ENCODE results near the gene RNLS. TPM values are rescaled to one million over a fixed set of nuclear protein-coding genes. Genes with fewer than 3 reads are reported as not detected.

RNLS gene
- polyA plus RNA-seq, 12 donors: 2.1 to 10.7 (median 2.5) TPM; not detected in 1

DNA sequence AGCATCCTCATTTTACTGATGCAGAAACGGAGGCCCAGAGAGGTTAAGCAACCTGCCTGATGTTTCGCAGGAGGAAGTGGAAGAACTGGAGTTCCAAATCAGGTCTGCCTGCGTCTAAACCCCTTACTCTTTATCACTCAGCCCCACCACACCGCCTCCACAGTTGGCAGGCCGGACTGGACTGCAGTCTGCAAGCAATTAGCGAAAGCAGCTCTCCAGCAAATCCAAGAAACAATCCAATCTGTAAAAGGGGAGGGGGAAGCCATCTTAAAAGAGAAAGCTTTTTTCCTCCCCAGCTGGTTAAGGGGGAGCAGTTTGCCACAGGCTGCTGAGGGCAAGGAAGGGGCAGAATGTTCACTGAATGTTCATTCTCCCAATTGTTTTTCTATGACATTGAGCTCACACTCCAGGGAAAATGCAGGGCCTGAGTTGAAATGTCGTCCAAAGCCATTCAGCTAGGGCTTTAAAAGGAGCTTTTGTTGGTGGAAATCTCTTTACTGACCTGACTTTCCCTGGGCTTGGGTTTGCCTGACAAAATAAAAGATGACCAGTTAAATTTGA is 350.1 kb downstream of the RNLS start:
- DNase-seq: no peak

GRCh38 chr10:88232029-88232895 is 350.9 kb downstream of the RNLS start:
- peak; percentile 79 for DNase-seq

DNA sequence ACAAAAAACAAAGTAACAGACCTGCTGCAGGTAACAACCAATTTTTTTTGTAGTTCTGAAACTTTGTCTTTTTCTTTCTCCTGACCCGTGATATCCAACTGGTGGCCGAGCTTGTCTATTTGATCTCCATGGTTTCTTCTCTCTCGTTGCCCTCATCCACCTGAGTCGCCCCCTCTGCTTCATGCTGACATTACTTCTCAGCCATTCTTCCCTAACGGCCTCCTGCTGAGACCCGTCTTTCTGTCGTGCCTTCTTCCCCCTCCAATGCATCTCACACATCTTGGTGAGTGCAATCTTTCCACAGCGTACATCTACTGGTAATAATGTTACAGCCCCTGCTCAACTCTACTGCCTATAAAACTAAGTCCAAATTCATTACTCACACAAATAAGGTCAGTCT is 352.9 kb downstream of the RNLS start:
- DNase-seq: no peak

- no peak for DNase-seq
These were observed 355.0 kb downstream of the RNLS start for GRCh38 chr10:88228130-88228529.

- peak; percentile 63 for DNase-seq
These were observed 355.6 kb downstream of the RNLS start for GRCh38 chr10:88227342-88228018.

- no peak for DNase-seq
These were observed 356.2 kb downstream of the RNLS start for GRCh38 chr10:88226891-88227290.

- DNase-seq: no peak
These were observed 357.0 kb downstream of the RNLS start for GRCh38 chr10:88226071-88226659.

Other genes starting within 250 kb of the RNLS start
- under 1 TPM in 3 of 12 donors, not detected in 9; 0.05 to 0.15 (median 0.15) TPM for gene LIPJ, start 3.4 kb upstream of the RNLS start, polyA plus RNA-seq (ENCODE audit: insufficient read length in 12 of 12)
- gene LIPF, start 81.1 kb upstream of the RNLS start, polyA plus RNA-seq (ENCODE audit: insufficient read length in 12 of 12): under 1 TPM in 1 of 12 donors, not detected in 11; 0.76 TPM
- 1 to 10 TPM in 2 of 12 donors, under 1 TPM in 1, not detected in 9; 0.95 to 4.2 (median 2.6) TPM for gene LIPK, start 122.9 kb upstream of the RNLS start, polyA plus RNA-seq (ENCODE audit: insufficient read length in 12 of 12)
- gene LIPN, start 176.7 kb upstream of the RNLS start, polyA plus RNA-seq (ENCODE audit: insufficient read length in 12 of 12): 1 to 10 TPM in 3 of 12 donors, not detected in 9; 1.2 to 3.0 (median 2.0) TPM
- gene LIPM, start 219.4 kb upstream of the RNLS start, polyA plus RNA-seq (ENCODE audit: insufficient read length in 12 of 12): under 1 TPM in 3 of 12 donors, not detected in 9; 0.49 to 0.79 (median 0.61) TPM

Measured in muscle of arm (tissue), 12 donors.